Right lung (tissue), 5 donors: ENCODE data around the gene CRMP1. TPM values are rescaled to one million over a fixed set of nuclear protein-coding genes. Genes with fewer than 3 reads are reported as not detected.

Experiments used
- DNase-seq, 2 donors: peaks; one replicate each; pipeline ENCODE4 v3.0.0-alpha.2; 2013
- polyA plus RNA-seq, 5 donors: library from polyadenylated mRNA; unstranded; fragments of 120-200 nt; gene quantifications; one replicate each; pipeline versions ENCODE4 v1.2.1 to v1.2.3, GENCODE V29; 2013; ENCODE audit warnings: inconsistent platforms in 1 of 5, low replicate concordance in 1 of 5; ENCODE audit not compliant: insufficient read length in 5 of 5, insufficient read depth in 1 of 5

Gene CRMP1
- polyA plus RNA-seq, 5 donors = 59.0 to 66.5 (median 61.3) TPM

- no peak for DNase-seq
Measured at GRCh38 chr4:5800496-5800895, 92.4 kb downstream of the CRMP1 start.

GRCh38 chr4:5799406-5799805 lies 93.5 kb downstream of the CRMP1 start:
- no peak for DNase-seq

GRCh38 chr4:5798946-5799345 lies 93.9 kb downstream of the CRMP1 start:
- no peak for DNase-seq

- no peak for DNase-seq
Measured at GRCh38 chr4:5798462-5798861, 94.4 kb downstream of the CRMP1 start.

- no peak for DNase-seq
Measured at GRCh38 chr4:5797866-5798265, 95.0 kb downstream of the CRMP1 start.

- DNase-seq = no peak
Measured at GRCh38 chr4:5796976-5797375, 95.9 kb downstream of the CRMP1 start.

- no peak for DNase-seq
Measured at GRCh38 chr4:5795580-5795979, 97.3 kb downstream of the CRMP1 start.

GRCh38 chr4:5793514-5793913 lies 99.4 kb downstream of the CRMP1 start:
- DNase-seq = no peak

GRCh38 chr4:5791654-5792053 lies 101.2 kb downstream of the CRMP1 start:
- no peak for DNase-seq

GRCh38 chr4:5790546-5790857 lies 102.4 kb downstream of the CRMP1 start:
- no peak for DNase-seq

- no peak for DNase-seq
Measured at GRCh38 chr4:5789141-5789540, 103.7 kb downstream of the CRMP1 start.

GRCh38 chr4:5788144-5788543 lies 104.7 kb downstream of the CRMP1 start:
- DNase-seq = no peak

- DNase-seq = no peak
Measured at GRCh38 chr4:5787311-5787710, 105.6 kb downstream of the CRMP1 start.

GRCh38 chr4:5785806-5786680 lies 106.8 kb downstream of the CRMP1 start:
- DNase-seq = no peak

- DNase-seq = no peak
Measured at GRCh38 chr4:5784960-5785611, 107.8 kb downstream of the CRMP1 start.

- DNase-seq = no peak
Measured at GRCh38 chr4:5784021-5784420, 108.9 kb downstream of the CRMP1 start.

- DNase-seq = no peak
Measured at GRCh38 chr4:5783486-5783885, 109.4 kb downstream of the CRMP1 start.

GRCh38 chr4:5782829-5783476 lies 109.9 kb downstream of the CRMP1 start:
- no peak for DNase-seq

- no peak for DNase-seq
Measured at GRCh38 chr4:5781691-5782090, 111.2 kb downstream of the CRMP1 start.

GRCh38 chr4:5780831-5781480 lies 111.9 kb downstream of the CRMP1 start:
- DNase-seq = no peak

GRCh38 chr4:5776510-5776909 lies 116.4 kb downstream of the CRMP1 start:
- no peak for DNase-seq

GRCh38 chr4:5774416-5775036 lies 118.4 kb downstream of the CRMP1 start:
- DNase-seq = no peak
